ENCODE measurements around the gene TLN1.

Gene TLN1

GRCh38 chr9:35686222-35687203 lies 45.5 kb downstream of the TLN1 start:
- DNase-seq (ENCODE audit: low read depth) = no peak

- DNase-seq (ENCODE audit: low read depth) = no peak
Observed at GRCh38 chr9:35685506-35685905, 46.5 kb downstream of the TLN1 start.

- DNase-seq (ENCODE audit: low read depth) = no peak
Observed at GRCh38 chr9:35684921-35685320, 47.1 kb downstream of the TLN1 start.

- DNase-seq (ENCODE audit: low read depth) = no peak
Observed at GRCh38 chr9:35683323-35683722, 48.7 kb downstream of the TLN1 start.

GRCh38 chr9:35682520-35683315 lies 49.3 kb downstream of the TLN1 start:
- DNase-seq (ENCODE audit: low read depth) = no peak

- no peak for DNase-seq (ENCODE audit: low read depth)
Observed at GRCh38 chr9:35682051-35682450, 49.9 kb downstream of the TLN1 start.

GRCh38 chr9:35681341-35682002 lies 50.5 kb downstream of the TLN1 start:
- DNase-seq (ENCODE audit: low read depth) = no peak

- DNase-seq (ENCODE audit: low read depth) = no peak
Observed at GRCh38 chr9:35680331-35681105, 51.5 kb downstream of the TLN1 start.

- no peak for DNase-seq (ENCODE audit: low read depth)
Observed at GRCh38 chr9:35679766-35680330, 52.1 kb downstream of the TLN1 start.

- no peak for DNase-seq (ENCODE audit: low read depth)
Observed at GRCh38 chr9:35679091-35679490, 52.9 kb downstream of the TLN1 start.

GRCh38 chr9:35675732-35676392 lies 56.1 kb downstream of the TLN1 start:
- peak; percentile 18 for DNase-seq (ENCODE audit: low read depth)

- no peak for DNase-seq (ENCODE audit: low read depth)
Observed at GRCh38 chr9:35675204-35675603, 56.8 kb downstream of the TLN1 start.

- no peak for DNase-seq (ENCODE audit: low read depth)
Observed at GRCh38 chr9:35674025-35674361, 58.0 kb downstream of the TLN1 start.

GRCh38 chr9:35673132-35674024 lies 58.6 kb downstream of the TLN1 start, which contains the start of gene CA9:
CA9 (plus strand) TSS chr9:35673928; CDS start chr9:35673960, 32 bp downstream.
- DNase-seq (ENCODE audit: low read depth) = no peak

- no peak for DNase-seq (ENCODE audit: low read depth)
Observed at GRCh38 chr9:35669331-35670145, 62.5 kb downstream of the TLN1 start.

GRCh38 chr9:35667939-35668338 lies 64.1 kb downstream of the TLN1 start:
- no peak for DNase-seq (ENCODE audit: low read depth)

- DNase-seq (ENCODE audit: low read depth) = no peak
Observed at GRCh38 chr9:35666549-35666948, 65.4 kb downstream of the TLN1 start.

GRCh38 chr9:35666045-35666444 lies 66.0 kb downstream of the TLN1 start:
- no peak for DNase-seq (ENCODE audit: low read depth)

- DNase-seq (ENCODE audit: low read depth) = no peak
Observed at GRCh38 chr9:35665471-35665818, 66.5 kb downstream of the TLN1 start.

Data from activated T-helper 1 cell treated with Interleukin-2 at 50 U/mL for 16 hours (primary cell).